NT2/D1 (cell line): ENCODE data around the gene CEBPB.

Experiments used
- SUZ12 ChIP-seq: IDR thresholded peaks from 2 replicates; pipeline ENCODE4 v1.6.1; 2011; ENCODE audit not compliant: insufficient read length, insufficient read depth; ENCODE audit errors: extremely low read depth
- YY1 ChIP-seq: IDR thresholded peaks from 2 replicates; pipeline ENCODE4 v1.6.1; 2011; ENCODE audit not compliant: insufficient read length, insufficient read depth

- TF ChIP-seq YY1 (no peak), SUZ12 (no peak)
Measured at GRCh38 chr20:50188287-50188688, 2.3 kb upstream of the CEBPB start.
